ENCODE data around the gene R3HCC1L. TPM values are rescaled to one million over a fixed set of nuclear protein-coding genes. Genes with fewer than 3 reads are reported as not detected.
"Not testable (repeated sequence)": the region's sequence is repeated elsewhere in the genome, so short reads cannot be mapped to it uniquely, and the experiment has no call there.

The R3HCC1L gene
- total RNA-seq, 1 donor from 2014 or later = 11.3 TPM

DNA sequence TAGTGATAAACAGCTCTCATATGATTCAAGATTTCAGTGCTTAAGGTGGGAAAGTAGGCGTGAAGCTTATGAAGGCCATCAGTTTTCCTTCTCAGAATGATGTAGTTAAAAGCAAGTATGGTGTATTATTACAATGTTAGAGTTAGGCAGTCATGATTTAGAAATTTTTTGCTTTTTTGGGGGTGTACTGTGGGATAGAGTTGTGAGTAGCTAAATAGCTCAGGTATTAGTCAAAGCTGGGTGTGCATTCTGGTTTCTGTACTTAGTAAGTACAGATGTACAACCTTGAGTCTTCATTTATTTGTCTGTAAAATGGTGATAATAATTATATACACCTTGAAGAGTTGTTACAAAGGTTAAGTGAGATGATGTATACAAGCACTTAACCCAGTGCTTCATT is 52.2 kb downstream of the R3HCC1L start:
- Mint-ChIP-seq H3K4me1 (ENCODE audit: unreplicated experiment) (no peaks in the 10 kb centered on the region), H3K27me3 (ENCODE audit: unreplicated experiment) (no peaks in the 10 kb centered on the region), H3K36me3 (ENCODE audit: unreplicated experiment) (peaks cover 43% of the 10 kb centered on the region), H3K4me3 (ENCODE audit: unreplicated experiment) (no peak overlapping the region), H3K27ac (ENCODE audit: unreplicated experiment) (no peak overlapping the region), H3K9me3 (ENCODE audit: unreplicated experiment) (peaks cover 6% of the 10 kb centered on the region)
- no peak for DNase-seq (ENCODE audit: extremely low spot score, unreplicated experiment)
- TF ChIP-seq, protein P1, sequence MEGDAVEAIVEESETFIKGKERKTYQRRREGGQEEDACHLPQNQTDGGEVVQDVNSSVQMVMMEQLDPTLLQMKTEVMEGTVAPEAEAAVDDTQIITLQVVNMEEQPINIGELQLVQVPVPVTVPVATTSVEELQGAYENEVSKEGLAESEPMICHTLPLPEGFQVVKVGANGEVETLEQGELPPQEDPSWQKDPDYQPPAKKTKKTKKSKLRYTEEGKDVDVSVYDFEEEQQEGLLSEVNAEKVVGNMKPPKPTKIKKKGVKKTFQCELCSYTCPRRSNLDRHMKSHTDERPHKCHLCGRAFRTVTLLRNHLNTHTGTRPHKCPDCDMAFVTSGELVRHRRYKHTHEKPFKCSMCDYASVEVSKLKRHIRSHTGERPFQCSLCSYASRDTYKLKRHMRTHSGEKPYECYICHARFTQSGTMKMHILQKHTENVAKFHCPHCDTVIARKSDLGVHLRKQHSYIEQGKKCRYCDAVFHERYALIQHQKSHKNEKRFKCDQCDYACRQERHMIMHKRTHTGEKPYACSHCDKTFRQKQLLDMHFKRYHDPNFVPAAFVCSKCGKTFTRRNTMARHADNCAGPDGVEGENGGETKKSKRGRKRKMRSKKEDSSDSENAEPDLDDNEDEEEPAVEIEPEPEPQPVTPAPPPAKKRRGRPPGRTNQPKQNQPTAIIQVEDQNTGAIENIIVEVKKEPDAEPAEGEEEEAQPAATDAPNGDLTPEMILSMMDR (IDR thresholded peaks at IDR 0.05) = no peak

DNA sequence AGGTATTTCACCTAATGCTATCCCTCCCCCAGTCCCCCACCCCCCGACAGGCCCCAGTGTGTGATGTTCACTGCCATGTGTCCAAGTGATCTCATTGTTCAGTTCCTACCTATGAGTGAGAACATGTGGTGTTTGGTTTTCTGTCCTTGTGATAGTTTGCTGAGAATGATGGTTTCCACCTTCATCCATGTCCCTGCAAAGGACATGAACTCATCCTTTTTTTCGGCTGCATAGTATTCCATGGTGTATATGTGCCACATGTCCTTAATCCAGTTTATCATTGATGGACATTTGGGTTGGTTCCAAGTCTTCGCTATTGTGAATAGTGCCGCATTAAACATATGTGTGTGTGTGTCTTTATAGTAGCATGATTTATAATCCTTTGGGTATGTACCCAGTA is 56.3 kb downstream of the R3HCC1L start:
- not testable (repeated sequence) for H3K27me3 Mint-ChIP-seq (ENCODE audit: unreplicated experiment); DNase-seq (ENCODE audit: extremely low spot score, unreplicated experiment); H3K27ac Mint-ChIP-seq (ENCODE audit: unreplicated experiment); H3K4me3 Mint-ChIP-seq (ENCODE audit: unreplicated experiment); H3K4me1 Mint-ChIP-seq (ENCODE audit: unreplicated experiment)
- H3K9me3 Mint-ChIP-seq (ENCODE audit: unreplicated experiment) = peaks cover 19% of the 10 kb centered on the region
- H3K36me3 Mint-ChIP-seq (ENCODE audit: unreplicated experiment) = peaks cover 38% of the 10 kb centered on the region

DNA sequence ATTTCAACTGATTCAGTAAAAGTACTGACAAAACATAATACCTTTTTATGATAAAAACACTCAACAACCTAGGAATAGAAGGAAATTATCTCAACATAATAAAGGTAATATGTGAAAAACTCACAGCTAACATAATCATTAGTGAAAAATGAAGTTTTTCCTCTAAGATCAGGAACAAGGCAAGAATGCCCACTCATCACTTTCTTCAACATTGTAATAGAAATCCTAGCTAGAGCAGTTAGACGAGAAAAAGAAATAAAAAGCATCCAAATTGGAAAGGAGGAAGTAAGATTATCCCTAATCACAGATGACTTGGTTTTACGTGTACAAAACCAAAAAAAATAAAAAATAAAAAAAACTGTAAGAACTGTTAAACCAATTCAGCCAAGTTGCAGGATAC is 58.6 kb downstream of the R3HCC1L start:
- Mint-ChIP-seq H3K27ac (ENCODE audit: unreplicated experiment) (no peak overlapping the region), H3K4me3 (ENCODE audit: unreplicated experiment) (no peak overlapping the region), H3K4me1 (ENCODE audit: unreplicated experiment) (peaks cover 3% of the 10 kb centered on the region), H3K27me3 (ENCODE audit: unreplicated experiment) (no peaks in the 10 kb centered on the region), H3K36me3 (ENCODE audit: unreplicated experiment) (peaks cover 35% of the 10 kb centered on the region), H3K9me3 (ENCODE audit: unreplicated experiment) (peaks cover 19% of the 10 kb centered on the region)
- TF ChIP-seq, protein P1 (IDR thresholded peaks at IDR 0.05) = no peak
- DNase-seq (ENCODE audit: extremely low spot score, unreplicated experiment) = no peak

DNA sequence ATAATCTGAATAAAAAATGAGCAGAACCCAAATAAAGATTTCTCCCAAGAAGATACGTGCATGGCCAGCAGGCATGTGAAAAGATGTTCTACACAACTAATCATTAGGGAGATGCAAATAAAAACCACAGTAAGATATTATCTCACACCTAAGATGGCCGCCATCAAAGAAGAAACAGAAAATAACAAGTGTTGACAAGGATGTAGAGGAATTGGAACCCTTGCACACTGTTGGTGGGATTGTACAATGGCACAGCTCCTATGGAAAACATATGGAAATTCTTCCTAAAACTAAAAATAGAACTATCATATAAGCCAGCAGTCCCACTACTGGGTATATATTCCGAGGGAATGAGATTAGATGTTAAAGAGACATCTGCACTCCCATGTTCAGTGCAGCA is 60.2 kb downstream of the R3HCC1L start:
- TF ChIP-seq, protein P1 (IDR thresholded peaks at IDR 0.05) = no peak
- peaks cover 31% of the 10 kb centered on the region for H3K36me3 Mint-ChIP-seq (ENCODE audit: unreplicated experiment)
- no peak for DNase-seq (ENCODE audit: extremely low spot score, unreplicated experiment)
- no peak overlapping the region for H3K4me3 Mint-ChIP-seq (ENCODE audit: unreplicated experiment)
- peaks cover 19% of the 10 kb centered on the region for H3K9me3 Mint-ChIP-seq (ENCODE audit: unreplicated experiment)
- no peak overlapping the region for H3K27ac Mint-ChIP-seq (ENCODE audit: unreplicated experiment)
- peaks cover 3% of the 10 kb centered on the region for H3K4me1 Mint-ChIP-seq (ENCODE audit: unreplicated experiment)
- H3K27me3 Mint-ChIP-seq (ENCODE audit: unreplicated experiment) = no peaks in the 10 kb centered on the region

DNA sequence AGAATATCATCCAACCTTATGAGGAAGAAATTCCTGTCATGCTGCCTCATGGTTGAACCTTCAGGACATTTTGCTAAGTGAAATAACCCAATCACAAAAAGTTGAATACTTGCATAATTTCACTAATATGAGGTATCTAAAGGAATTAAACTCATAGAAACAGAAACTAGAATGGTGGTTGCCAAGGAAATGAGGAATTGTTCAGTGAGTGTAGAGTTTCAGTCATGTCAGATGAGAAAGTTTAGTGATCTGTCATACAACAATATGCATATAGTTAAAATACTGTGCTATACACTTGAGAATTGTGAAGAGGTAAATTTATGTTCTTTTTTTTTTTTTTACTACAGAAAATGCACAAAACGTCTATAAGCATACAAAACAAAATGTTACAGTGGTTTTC is 60.7 kb downstream of the R3HCC1L start:
- Mint-ChIP-seq H3K27ac (ENCODE audit: unreplicated experiment) (no peak overlapping the region), H3K27me3 (ENCODE audit: unreplicated experiment) (no peaks in the 10 kb centered on the region), H3K9me3 (ENCODE audit: unreplicated experiment) (peaks cover 19% of the 10 kb centered on the region), H3K4me1 (ENCODE audit: unreplicated experiment) (peaks cover 3% of the 10 kb centered on the region), H3K4me3 (ENCODE audit: unreplicated experiment) (no peak overlapping the region), H3K36me3 (ENCODE audit: unreplicated experiment) (peaks cover 31% of the 10 kb centered on the region)
- no peak for DNase-seq (ENCODE audit: extremely low spot score, unreplicated experiment)
- TF ChIP-seq, protein P1 (IDR thresholded peaks at IDR 0.05) = no peak

DNA sequence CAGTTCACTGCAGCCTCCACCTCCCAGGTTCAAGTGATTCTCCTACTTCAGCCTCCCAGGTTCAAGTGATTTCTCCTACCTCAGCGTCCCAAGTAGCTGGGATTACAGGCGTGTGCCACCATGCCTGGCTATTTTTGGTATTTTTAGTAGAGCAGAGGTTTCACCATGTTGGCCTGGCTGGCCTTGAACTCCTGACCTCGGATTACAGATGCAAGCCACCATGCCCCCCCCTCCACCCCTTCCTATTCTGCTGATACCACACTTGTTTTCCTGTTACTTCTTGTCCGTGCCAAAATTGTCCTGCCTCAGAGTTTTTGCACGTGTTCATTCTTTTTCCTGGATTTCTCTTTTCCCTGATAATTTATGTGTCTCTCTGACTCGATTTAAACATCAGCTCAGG is 62.5 kb downstream of the R3HCC1L start:
- no peaks in the 10 kb centered on the region for H3K27me3 Mint-ChIP-seq (ENCODE audit: unreplicated experiment)
- H3K36me3 Mint-ChIP-seq (ENCODE audit: unreplicated experiment) = peaks cover 21% of the 10 kb centered on the region
- H3K27ac Mint-ChIP-seq (ENCODE audit: unreplicated experiment) = no peak overlapping the region
- H3K4me1 Mint-ChIP-seq (ENCODE audit: unreplicated experiment) = peaks cover 5% of the 10 kb centered on the region
- H3K4me3 Mint-ChIP-seq (ENCODE audit: unreplicated experiment) = no peak overlapping the region
- peaks cover 19% of the 10 kb centered on the region for H3K9me3 Mint-ChIP-seq (ENCODE audit: unreplicated experiment)
- no peak for DNase-seq (ENCODE audit: extremely low spot score, unreplicated experiment)
- TF ChIP-seq, protein P1 (IDR thresholded peaks at IDR 0.05) = no peak
